D721Med (cell line): ENCODE data around the gene PNLIPRP1.

Experiments used
- DNase-seq: peaks from one replicate; pipeline ENCODE4 v3.0.0; 2011; ENCODE audit warnings: low spot score; ENCODE audit not compliant: insufficient read length
- FAIRE-seq: peaks from 2 replicates; lab custom pipeline; 2011; peaks lifted over from hg19 to GRCh38; lab: Jason Lieb, UNC
- TF ChIP-seq, protein P1 (sequence below): IDR thresholded peaks from 2 replicates; pipeline ENCODE4 v1.5.1; 2012; ENCODE audit warnings: mild to moderate bottlenecking, control low read depth; ENCODE audit not compliant: insufficient read depth; ENCODE audit errors: missing control alignments

The PNLIPRP1 gene

GRCh38 chr10:116587878-116588591 lies 2.7 kb upstream of the PNLIPRP1 start:
- TF ChIP-seq, protein P1, sequence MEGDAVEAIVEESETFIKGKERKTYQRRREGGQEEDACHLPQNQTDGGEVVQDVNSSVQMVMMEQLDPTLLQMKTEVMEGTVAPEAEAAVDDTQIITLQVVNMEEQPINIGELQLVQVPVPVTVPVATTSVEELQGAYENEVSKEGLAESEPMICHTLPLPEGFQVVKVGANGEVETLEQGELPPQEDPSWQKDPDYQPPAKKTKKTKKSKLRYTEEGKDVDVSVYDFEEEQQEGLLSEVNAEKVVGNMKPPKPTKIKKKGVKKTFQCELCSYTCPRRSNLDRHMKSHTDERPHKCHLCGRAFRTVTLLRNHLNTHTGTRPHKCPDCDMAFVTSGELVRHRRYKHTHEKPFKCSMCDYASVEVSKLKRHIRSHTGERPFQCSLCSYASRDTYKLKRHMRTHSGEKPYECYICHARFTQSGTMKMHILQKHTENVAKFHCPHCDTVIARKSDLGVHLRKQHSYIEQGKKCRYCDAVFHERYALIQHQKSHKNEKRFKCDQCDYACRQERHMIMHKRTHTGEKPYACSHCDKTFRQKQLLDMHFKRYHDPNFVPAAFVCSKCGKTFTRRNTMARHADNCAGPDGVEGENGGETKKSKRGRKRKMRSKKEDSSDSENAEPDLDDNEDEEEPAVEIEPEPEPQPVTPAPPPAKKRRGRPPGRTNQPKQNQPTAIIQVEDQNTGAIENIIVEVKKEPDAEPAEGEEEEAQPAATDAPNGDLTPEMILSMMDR = no peak
- DNase-seq (no peak), FAIRE-seq (no peak)

- FAIRE-seq (no peak), DNase-seq (no peak)
- TF ChIP-seq, protein P1 = no peak
Observed at GRCh38 chr10:116588995-116589394, 1.8 kb upstream of the PNLIPRP1 start.

DNA sequence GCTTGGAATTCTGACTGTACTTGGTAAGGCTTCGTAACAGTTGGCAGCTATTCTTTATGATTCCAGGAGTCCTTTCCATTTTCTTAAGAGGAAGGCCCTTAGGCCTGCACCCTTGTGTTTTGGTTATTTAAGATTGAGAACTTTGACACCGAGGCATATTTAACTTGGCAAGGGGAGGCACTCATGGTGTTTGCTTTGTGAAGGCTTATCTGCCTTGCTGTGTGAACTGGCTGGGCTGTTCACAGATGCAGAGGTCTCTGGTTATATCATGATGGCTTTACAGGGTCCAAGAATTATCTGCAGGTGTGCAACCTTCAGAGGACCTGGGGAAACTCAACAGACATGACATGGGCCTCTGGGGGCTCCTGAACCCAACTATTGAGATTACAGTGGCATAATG lies 833 bp upstream of the PNLIPRP1 start:
- TF ChIP-seq, protein P1 = no peak
- DNase-seq (no peak), FAIRE-seq (no peak)

DNA sequence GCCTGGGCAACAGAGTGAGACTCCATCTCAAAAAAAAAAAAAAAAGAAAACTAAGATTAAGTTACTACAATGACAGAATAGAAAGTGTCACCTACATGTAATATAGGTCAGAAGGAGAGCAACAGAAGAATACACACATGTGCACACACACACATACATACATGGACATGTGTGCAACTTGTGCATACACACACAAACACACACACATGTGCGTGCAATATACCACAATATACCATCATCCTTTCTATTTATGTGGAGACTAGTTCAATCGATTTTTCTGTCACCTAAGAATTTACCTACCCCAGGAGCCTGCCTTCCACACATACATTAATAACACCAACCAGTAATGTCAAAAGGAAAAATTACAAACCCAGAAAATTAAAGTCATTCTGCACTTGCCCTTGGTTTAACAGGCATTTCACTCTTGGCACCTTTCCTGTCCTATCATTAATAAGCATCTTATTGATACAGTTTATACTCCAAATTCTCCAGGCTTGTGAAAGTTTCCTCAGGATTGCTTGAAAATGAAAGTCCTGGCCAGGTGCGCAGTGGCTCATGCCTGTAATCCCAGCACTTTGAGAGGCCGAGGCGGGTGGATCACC lies 2.5 kb downstream of the PNLIPRP1 start:
- no peak for FAIRE-seq
- DNase-seq = no peak
- TF ChIP-seq, protein P1 = no peak

- FAIRE-seq (no peak), DNase-seq (no peak)
- TF ChIP-seq, protein P1 = no peak
Observed at GRCh38 chr10:116594525-116595035, 3.8 kb downstream of the PNLIPRP1 start.

DNA sequence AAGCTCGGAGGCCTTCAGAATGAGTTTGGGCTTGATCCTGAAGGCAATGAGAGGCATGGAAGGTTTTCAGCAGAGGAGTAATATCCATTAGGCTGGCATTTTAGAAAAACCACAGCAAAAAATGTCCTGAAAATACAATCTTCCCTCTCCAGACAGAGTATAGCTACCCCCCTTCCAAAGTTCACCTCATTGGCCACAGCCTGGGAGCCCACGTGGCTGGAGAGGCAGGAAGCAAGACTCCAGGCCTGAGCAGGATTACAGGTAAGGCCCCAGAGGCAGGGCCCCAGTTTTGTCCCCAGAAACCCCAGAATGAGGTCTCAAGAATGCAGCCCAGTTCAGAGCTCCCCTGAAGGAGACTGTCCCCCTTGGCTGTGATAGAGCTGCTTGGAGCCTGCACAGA lies 5.3 kb downstream of the PNLIPRP1 start:
- FAIRE-seq (no peak), DNase-seq (no peak)
- TF ChIP-seq, protein P1 = no peak

- TF ChIP-seq, protein P1 = no peak
- FAIRE-seq (no peak), DNase-seq (no peak)
Observed at GRCh38 chr10:116597543-116597942, 6.8 kb downstream of the PNLIPRP1 start.
